ENCODE measurements around the gene LAMA1. TPM values are rescaled to one million over a fixed set of nuclear protein-coding genes. Genes with fewer than 3 reads are reported as not detected.

Gene LAMA1
- total and polyA plus RNA-seq, 4 experiments from 2014 or later, result not detected

DNA sequence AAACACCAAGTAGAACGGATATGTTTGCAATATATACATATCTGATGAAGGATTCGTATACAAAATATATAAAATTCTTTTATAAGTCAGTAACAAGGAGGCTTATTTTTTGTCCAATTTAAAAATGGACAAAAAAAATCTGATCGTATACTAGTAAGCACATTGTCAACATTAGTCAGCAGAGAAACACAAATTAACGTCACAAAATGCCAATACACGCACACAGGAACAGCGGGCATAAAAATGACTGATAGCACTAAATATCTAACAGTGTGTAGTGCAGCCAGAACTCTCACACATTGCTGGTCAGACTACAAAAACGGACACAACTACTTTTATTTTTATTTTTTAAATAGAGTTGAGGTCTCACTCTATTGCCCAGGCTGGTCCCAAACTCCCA, 69.5 kb downstream of the LAMA1 start:
- no peak overlapping the region for H3K27ac ChIP-seq (ENCODE audit: low read depth, low read length)
- H3K36me3 Mint-ChIP-seq, result no peaks in the 10 kb centered on the region
- no peaks in the 10 kb centered on the region for H3K27me3 ChIP-seq (ENCODE audit: insufficient read depth, low read length)
- H3K27ac Mint-ChIP-seq, result no peak overlapping the region
- DNase-seq, result no peak
- CTCF ChIA-PET (ENCODE audit: partially characterized antibody), result no interaction called here
- H3K9me3 ChIP-seq (ENCODE audit: control insufficient read depth in 1 of 2, low read length in 2 of 2), result no peaks in the 10 kb centered on the region
- H3K4me1 ChIP-seq (ENCODE audit: insufficient read depth, low read length), result no peaks in the 10 kb centered on the region
- H3K9me3 Mint-ChIP-seq, result peaks cover 0 to 4% (median under 1%) of the 10 kb centered on the region in 8 donors
- H3K4me3 ChIP-seq (ENCODE audit: low read length in 2 of 2), result no peak overlapping the region
- no peaks in the 10 kb centered on the region for H3K36me3 ChIP-seq (ENCODE audit: insufficient read depth, low read length)
- no peaks in the 10 kb centered on the region for H3K4me1 Mint-ChIP-seq
- POLR2A ChIA-PET (ENCODE audit: partially characterized antibody), result no interaction called here
- no peak overlapping the region for H3K4me3 Mint-ChIP-seq
- H3K27me3 Mint-ChIP-seq, result no peaks in the 10 kb centered on the region
- intact Hi-C loops (cut with micrococcal nuclease), result no loop called here

DNA sequence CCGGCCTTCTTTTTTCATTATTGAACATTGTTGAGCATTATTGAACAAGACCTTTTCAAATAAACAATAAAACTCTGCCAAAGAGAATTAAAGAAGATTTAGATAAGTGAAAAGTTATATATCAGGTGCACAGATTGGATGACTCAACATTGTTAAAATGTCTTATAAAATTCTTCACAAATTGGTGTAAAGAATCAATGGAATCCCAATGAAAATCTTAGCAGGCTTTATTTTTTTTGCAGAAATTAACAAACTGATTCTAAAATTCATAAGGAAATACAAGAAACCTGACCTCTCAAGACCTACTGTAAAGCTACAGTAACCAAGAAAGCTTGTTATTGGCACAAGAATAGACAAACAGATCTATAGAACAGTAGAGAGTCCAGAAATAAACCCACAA, 70.3 kb downstream of the LAMA1 start:
- Histone ChIP-seq H3K36me3 (ENCODE audit: insufficient read depth, low read length) (no peaks in the 10 kb centered on the region), H3K27ac (ENCODE audit: low read depth, low read length) (no peak overlapping the region), H3K4me3 (ENCODE audit: low read length in 2 of 2) (no peak overlapping the region), H3K9me3 (ENCODE audit: control insufficient read depth in 1 of 2, low read length in 2 of 2) (no peaks in the 10 kb centered on the region), H3K4me1 (ENCODE audit: insufficient read depth, low read length) (no peaks in the 10 kb centered on the region), H3K27me3 (ENCODE audit: insufficient read depth, low read length) (no peaks in the 10 kb centered on the region)
- no peak overlapping the region for H3K27ac Mint-ChIP-seq
- intact Hi-C loops (cut with micrococcal nuclease), result no loop called here
- DNase-seq, result no peak
- no peaks in the 10 kb centered on the region for H3K4me1 Mint-ChIP-seq
- POLR2A ChIA-PET (ENCODE audit: partially characterized antibody), result no interaction called here
- CTCF ChIA-PET (ENCODE audit: partially characterized antibody), result no interaction called here
- no peaks in the 10 kb centered on the region for H3K36me3 Mint-ChIP-seq
- H3K9me3 Mint-ChIP-seq, result peaks cover 0 to 4% (median 0%) of the 10 kb centered on the region in 8 donors
- no peak overlapping the region for H3K4me3 Mint-ChIP-seq
- no peaks in the 10 kb centered on the region for H3K27me3 Mint-ChIP-seq

DNA sequence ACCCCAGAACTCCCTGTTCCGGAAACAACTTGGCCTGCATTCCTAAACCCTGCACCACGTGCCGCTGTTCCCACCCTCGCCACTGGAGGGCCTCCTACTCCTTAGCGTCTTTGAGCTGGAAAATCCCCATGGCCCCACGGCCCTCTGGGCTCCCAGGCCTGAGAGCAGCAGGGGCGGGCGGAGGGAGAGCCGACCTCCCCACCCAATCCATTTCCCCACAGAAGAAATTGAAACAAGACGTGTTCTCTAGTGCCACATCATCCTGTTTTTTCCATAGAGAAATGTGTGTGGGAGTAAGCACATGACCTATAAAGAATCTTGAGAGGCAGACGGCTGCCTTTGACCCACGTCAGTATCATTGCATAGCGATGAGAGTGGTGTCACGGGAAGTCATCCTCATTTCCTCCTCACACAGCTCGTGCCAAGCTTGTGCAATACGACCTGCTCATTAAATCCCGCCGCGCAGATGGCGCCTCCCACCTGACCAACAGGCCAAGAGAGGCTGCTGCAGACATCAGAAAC, 79.2 kb downstream of the LAMA1 start:
- H3K27ac ChIP-seq (ENCODE audit: low read depth, low read length), result no peak overlapping the region
- no peaks in the 10 kb centered on the region for H3K36me3 ChIP-seq (ENCODE audit: insufficient read depth, low read length)
- DNase-seq, result no peak
- ChIA-PET POLR2A (ENCODE audit: partially characterized antibody) (no interaction called here), CTCF (ENCODE audit: partially characterized antibody) (no interaction called here)
- peaks cover 0 to 9% (median 2%) of the 10 kb centered on the region in 8 donors for H3K9me3 Mint-ChIP-seq
- no peak overlapping the region for H3K4me3 ChIP-seq (ENCODE audit: low read length in 2 of 2)
- H3K27ac Mint-ChIP-seq, result peak overlapping the region in 1 of 7 donors; percentile 75
- no peaks in the 10 kb centered on the region for H3K9me3 ChIP-seq (ENCODE audit: control insufficient read depth in 1 of 2, low read length in 2 of 2)
- H3K4me3 Mint-ChIP-seq, result peak overlapping the region in 1 of 8 donors; percentile 8
- H3K4me1 Mint-ChIP-seq, result no peaks in the 10 kb centered on the region
- H3K27me3 ChIP-seq (ENCODE audit: insufficient read depth, low read length), result no peaks in the 10 kb centered on the region
- peaks cover 0 to 2% of the 10 kb centered on the region in 2 donors for H3K27me3 Mint-ChIP-seq
- intact Hi-C loops (cut with micrococcal nuclease), result no loop called here
- H3K36me3 Mint-ChIP-seq, result no peaks in the 10 kb centered on the region
- H3K4me1 ChIP-seq (ENCODE audit: insufficient read depth, low read length), result no peaks in the 10 kb centered on the region

DNA sequence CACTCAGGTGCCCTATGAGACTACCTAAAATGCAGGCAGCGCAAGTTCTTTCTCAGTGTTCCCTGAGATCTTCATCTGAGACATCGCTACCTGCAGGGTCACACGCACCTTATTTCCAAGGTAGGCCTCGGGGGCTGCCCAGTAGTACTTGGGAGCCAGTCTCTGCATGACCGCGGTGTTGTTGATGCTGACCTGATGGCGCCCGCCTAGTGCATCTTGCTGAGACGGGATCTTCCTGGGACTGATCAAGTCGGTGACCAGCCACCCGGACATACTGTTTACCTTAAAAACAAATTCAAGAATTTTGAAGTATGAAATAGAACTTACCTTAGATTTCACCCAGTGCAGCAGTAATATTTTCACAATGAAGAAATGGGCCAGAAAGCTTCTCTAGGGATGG, 80.1 kb downstream of the LAMA1 start:
- H3K4me1 ChIP-seq (ENCODE audit: insufficient read depth, low read length), result no peaks in the 10 kb centered on the region
- H3K36me3 ChIP-seq (ENCODE audit: insufficient read depth, low read length), result no peaks in the 10 kb centered on the region
- H3K27ac ChIP-seq (ENCODE audit: low read depth, low read length), result no peak overlapping the region
- no peaks in the 10 kb centered on the region for H3K9me3 ChIP-seq (ENCODE audit: control insufficient read depth in 1 of 2, low read length in 2 of 2)
- no peak overlapping the region for H3K4me3 Mint-ChIP-seq
- no peaks in the 10 kb centered on the region for H3K4me1 Mint-ChIP-seq
- H3K27me3 ChIP-seq (ENCODE audit: insufficient read depth, low read length), result no peaks in the 10 kb centered on the region
- H3K27me3 Mint-ChIP-seq, result peaks cover 0 to 2% of the 10 kb centered on the region in 2 donors
- peaks cover 0 to 9% (median 2%) of the 10 kb centered on the region in 8 donors for H3K9me3 Mint-ChIP-seq
- no peaks in the 10 kb centered on the region for H3K36me3 Mint-ChIP-seq
- DNase-seq, result no peak
- intact Hi-C loops (cut with micrococcal nuclease), result no loop called here
- ChIA-PET POLR2A (ENCODE audit: partially characterized antibody) (no interaction called here), CTCF (ENCODE audit: partially characterized antibody) (no interaction called here)
- H3K4me3 ChIP-seq (ENCODE audit: low read length in 2 of 2), result no peak overlapping the region
- no peak overlapping the region for H3K27ac Mint-ChIP-seq

DNA sequence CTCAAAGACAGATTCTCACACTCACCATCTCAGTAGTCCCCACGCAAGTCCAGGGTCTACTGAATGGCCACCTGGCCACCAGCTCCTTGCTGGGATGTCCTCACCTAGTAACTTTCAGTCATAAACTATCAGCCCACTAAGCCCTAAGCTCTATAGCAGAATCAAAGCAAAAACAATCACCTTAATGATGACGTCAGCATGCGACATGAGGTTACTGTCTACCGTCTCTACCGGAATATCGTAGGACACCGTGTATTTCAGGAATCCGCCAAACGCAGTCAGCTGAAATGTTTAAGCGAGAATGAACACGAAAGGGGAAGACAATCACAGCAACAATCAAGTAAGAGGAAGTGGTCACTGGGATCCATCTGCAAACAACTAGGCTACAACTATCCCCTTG, 81.8 kb downstream of the LAMA1 start:
- intact Hi-C loops (cut with micrococcal nuclease), result no loop called here
- H3K4me3 Mint-ChIP-seq, result no peak overlapping the region

DNA sequence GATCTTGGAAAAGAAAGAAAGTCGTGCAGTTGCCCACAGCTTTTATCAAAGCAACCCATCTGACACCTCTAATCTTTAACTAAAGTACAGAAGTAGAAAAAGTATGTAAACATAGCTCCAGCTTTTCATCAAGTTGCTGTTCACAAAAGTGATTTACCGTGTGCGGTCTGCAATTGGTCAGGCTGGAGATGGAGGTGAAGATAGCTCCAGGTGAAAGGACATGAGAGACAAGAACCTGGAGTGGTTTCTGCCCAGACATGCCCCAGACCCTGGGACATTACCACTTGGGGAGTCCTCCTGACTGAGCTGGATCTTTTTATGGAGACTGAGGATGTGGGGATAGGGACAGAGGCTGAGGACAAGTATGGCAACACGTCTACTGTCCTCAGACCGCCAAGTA, 82.7 kb downstream of the LAMA1 start:
- no peaks in the 10 kb centered on the region for H3K4me1 Mint-ChIP-seq
- DNase-seq, result no peak
- intact Hi-C loops (cut with micrococcal nuclease), result no loop called here
- POLR2A ChIA-PET (ENCODE audit: partially characterized antibody), result no interaction called here
- H3K36me3 Mint-ChIP-seq, result no peaks in the 10 kb centered on the region
- peaks cover 0 to 6% (median 2%) of the 10 kb centered on the region in 8 donors for H3K9me3 Mint-ChIP-seq
- no peak overlapping the region for H3K4me3 Mint-ChIP-seq
- H3K27me3 Mint-ChIP-seq, result peaks cover 0 to 2% of the 10 kb centered on the region in 2 donors
- no peaks in the 10 kb centered on the region for H3K27me3 ChIP-seq (ENCODE audit: insufficient read depth, low read length)
- H3K27ac ChIP-seq (ENCODE audit: low read depth, low read length), result no peak overlapping the region
- no peaks in the 10 kb centered on the region for H3K4me1 ChIP-seq (ENCODE audit: insufficient read depth, low read length)
- H3K4me3 ChIP-seq (ENCODE audit: low read length in 2 of 2), result no peak overlapping the region
- no peak overlapping the region for H3K27ac Mint-ChIP-seq
- no peaks in the 10 kb centered on the region for H3K9me3 ChIP-seq (ENCODE audit: control insufficient read depth in 1 of 2, low read length in 2 of 2)
- no peaks in the 10 kb centered on the region for H3K36me3 ChIP-seq (ENCODE audit: insufficient read depth, low read length)
- CTCF ChIA-PET (ENCODE audit: partially characterized antibody), result no interaction called here

More for the DNA sequence above, 81.8 kb downstream of the LAMA1 start:
- Histone ChIP-seq H3K27me3 (ENCODE audit: insufficient read depth, low read length) (no peaks in the 10 kb centered on the region), H3K36me3 (ENCODE audit: insufficient read depth, low read length) (no peaks in the 10 kb centered on the region), H3K9me3 (ENCODE audit: control insufficient read depth in 1 of 2, low read length in 2 of 2) (no peaks in the 10 kb centered on the region), H3K4me1 (ENCODE audit: insufficient read depth, low read length) (no peaks in the 10 kb centered on the region), H3K4me3 (ENCODE audit: low read length in 2 of 2) (no peak overlapping the region), H3K27ac (ENCODE audit: low read depth, low read length) (no peak overlapping the region)
- Mint-ChIP-seq H3K9me3 (peaks cover 0 to 6% (median 2%) of the 10 kb centered on the region in 8 donors), H3K27me3 (peaks cover 0 to 2% of the 10 kb centered on the region in 2 donors), H3K4me1 (no peaks in the 10 kb centered on the region), H3K27ac (no peak overlapping the region), H3K36me3 (no peaks in the 10 kb centered on the region)
- no peak for DNase-seq
- ChIA-PET POLR2A (ENCODE audit: partially characterized antibody) (no interaction called here), CTCF (ENCODE audit: partially characterized antibody) (no interaction called here)

DNA sequence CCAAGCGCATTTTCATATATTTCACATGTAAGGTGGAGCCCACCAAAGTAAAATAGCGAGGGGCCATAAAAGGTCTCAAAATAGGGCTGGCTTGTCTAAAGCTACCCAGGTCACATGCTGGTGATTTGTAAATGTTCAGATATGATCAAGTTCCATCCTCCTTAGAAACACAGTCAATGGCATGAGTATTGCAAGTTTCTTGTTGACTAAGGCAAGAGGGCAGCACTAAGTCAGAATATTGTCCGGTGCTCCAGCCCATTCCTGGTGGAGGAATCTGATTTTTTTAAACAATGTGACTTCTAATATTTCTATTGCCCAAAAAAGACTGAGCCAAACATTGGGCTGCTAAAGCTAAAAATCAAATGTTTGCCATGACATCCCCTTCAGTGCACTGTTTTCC, 85.1 kb downstream of the LAMA1 start:
- no peak overlapping the region for H3K27ac ChIP-seq (ENCODE audit: low read depth, low read length)
- DNase-seq, result no peak
- H3K4me1 Mint-ChIP-seq, result no peaks in the 10 kb centered on the region
- H3K4me3 Mint-ChIP-seq, result no peak overlapping the region
- no peak overlapping the region for H3K4me3 ChIP-seq (ENCODE audit: low read length in 2 of 2)
- H3K36me3 ChIP-seq (ENCODE audit: insufficient read depth, low read length), result no peaks in the 10 kb centered on the region
- H3K9me3 ChIP-seq (ENCODE audit: control insufficient read depth in 1 of 2, low read length in 2 of 2), result no peaks in the 10 kb centered on the region
- H3K4me1 ChIP-seq (ENCODE audit: insufficient read depth, low read length), result no peaks in the 10 kb centered on the region
- H3K27ac Mint-ChIP-seq, result no peak overlapping the region
- intact Hi-C loops (cut with micrococcal nuclease), result no loop called here
- peaks cover 0 to 6% (median under 1%) of the 10 kb centered on the region in 8 donors for H3K9me3 Mint-ChIP-seq
- no peaks in the 10 kb centered on the region for H3K36me3 Mint-ChIP-seq
- ChIA-PET POLR2A (ENCODE audit: partially characterized antibody) (no interaction called here), CTCF (ENCODE audit: partially characterized antibody) (no interaction called here)
- H3K27me3 ChIP-seq (ENCODE audit: insufficient read depth, low read length), result no peaks in the 10 kb centered on the region
- H3K27me3 Mint-ChIP-seq, result no peaks in the 10 kb centered on the region

DNA sequence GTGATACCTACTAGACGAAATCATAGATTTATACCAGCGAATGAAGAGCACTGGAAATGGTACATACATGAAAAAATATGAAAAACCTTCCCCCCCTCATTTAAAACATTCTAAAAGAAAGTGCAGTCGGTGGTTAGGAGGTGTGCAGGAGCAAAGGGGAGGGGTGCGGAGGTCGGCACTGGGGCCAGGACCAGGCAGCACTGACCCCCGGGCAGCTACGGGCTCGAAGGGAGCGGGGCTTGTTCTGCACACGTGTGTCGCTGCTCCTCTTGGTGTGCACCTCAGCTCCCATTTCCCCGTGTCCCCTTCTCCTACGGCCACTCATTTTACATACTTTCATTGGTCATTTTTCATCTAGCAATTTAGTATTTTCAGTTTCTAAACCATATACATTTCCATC, 89.0 kb downstream of the LAMA1 start:
- ChIA-PET CTCF (ENCODE audit: partially characterized antibody) (no interaction called here), POLR2A (ENCODE audit: partially characterized antibody) (no interaction called here)
- no peak for DNase-seq
- no peaks in the 10 kb centered on the region for H3K27me3 ChIP-seq (ENCODE audit: insufficient read depth, low read length)
- H3K9me3 Mint-ChIP-seq, result peaks cover 0 to 5% (median 3%) of the 10 kb centered on the region in 8 donors
- no peak overlapping the region for H3K4me3 ChIP-seq (ENCODE audit: low read length in 2 of 2)
- H3K27me3 Mint-ChIP-seq, result no peaks in the 10 kb centered on the region
- no peak overlapping the region for H3K27ac Mint-ChIP-seq
- H3K36me3 ChIP-seq (ENCODE audit: insufficient read depth, low read length), result no peaks in the 10 kb centered on the region
- no peaks in the 10 kb centered on the region for H3K4me1 ChIP-seq (ENCODE audit: insufficient read depth, low read length)
- intact Hi-C loops (cut with micrococcal nuclease), result no loop called here
- H3K27ac ChIP-seq (ENCODE audit: low read depth, low read length), result no peak overlapping the region
- no peak overlapping the region for H3K4me3 Mint-ChIP-seq
- H3K9me3 ChIP-seq (ENCODE audit: control insufficient read depth in 1 of 2, low read length in 2 of 2), result no peaks in the 10 kb centered on the region
- no peaks in the 10 kb centered on the region for H3K36me3 Mint-ChIP-seq
- H3K4me1 Mint-ChIP-seq, result no peaks in the 10 kb centered on the region
